Osteoblast (primary cell): ENCODE data around the gene PRR33. TPM values are rescaled to one million over a fixed set of nuclear protein-coding genes. Genes with fewer than 3 reads are reported as not detected.

ENCODE experiments used
- DNase-seq: peaks from one replicate; pipeline ENCODE4 v3.0.0; 2011; ENCODE audit warnings: low spot score, mixed read lengths; ENCODE audit not compliant: insufficient read length; ENCODE audit errors: missing footprints
- H2AFZ ChIP-seq: 2 replicates; pipeline ENCODE4 v1.6.0; 2011; ENCODE audit warnings: mild to moderate bottlenecking, low read length
- H3K27ac ChIP-seq: 2 replicates; pipeline ENCODE4 v1.5.1; 2011; ENCODE audit warnings: mild to moderate bottlenecking, low read depth, low read length, moderate library complexity
- H3K27me3 ChIP-seq: 2 replicates; pipeline ENCODE4 v1.6.0; 2012; ENCODE audit warnings: mild to moderate bottlenecking, control low read depth, inconsistent platforms, low read length, moderate library complexity; ENCODE audit not compliant: insufficient read depth
- H3K36me3 ChIP-seq: 2 replicates; pipeline ENCODE4 v1.5.1; 2011; ENCODE audit warnings: mild to moderate bottlenecking, low read length, control low read depth, moderate library complexity; ENCODE audit not compliant: insufficient read depth
- H3K4me1 ChIP-seq: 2 replicates; pipeline ENCODE4 v1.5.1; 2011; ENCODE audit warnings: mild to moderate bottlenecking, low read length, control low read depth, moderate library complexity; ENCODE audit not compliant: insufficient read depth
- H3K4me2 ChIP-seq: 2 replicates; pipeline ENCODE4 v1.6.0; 2011; ENCODE audit warnings: mild to moderate bottlenecking, low read length; ENCODE audit not compliant: insufficient read depth
- H3K4me3 ChIP-seq: fragments of 200-600 bp; sonication (generic); 3 replicates; pipeline ENCODE4 v1.5.1; 2012; ENCODE audit warnings: mild to moderate bottlenecking, low read length, inconsistent platforms; ENCODE audit not compliant: insufficient read depth
- H3K79me2 ChIP-seq: 2 replicates; pipeline ENCODE4 v1.6.0; 2012; ENCODE audit warnings: mild to moderate bottlenecking, low read length, control low read depth, inconsistent platforms; ENCODE audit not compliant: insufficient read depth
- H3K9me3 ChIP-seq: 2 replicates; pipeline ENCODE4 v1.5.1; 2011; ENCODE audit warnings: low read depth, low read length, control low read depth
- H4K20me1 ChIP-seq: 2 replicates; pipeline ENCODE4 v1.6.0; 2012; ENCODE audit warnings: mild to moderate bottlenecking, low read length, control low read depth; ENCODE audit not compliant: insufficient read depth
- CTCF ChIP-seq: IDR thresholded peaks from 2 replicates; pipeline ENCODE4 v1.5.1; 2011; ENCODE audit warnings: mild to moderate bottlenecking, low read depth, low read length, moderate library complexity; ENCODE audit errors: extremely low read depth
- total RNA-seq: library from RNA; depleted of rRNA; stranded (reverse); fragments of >200 nt; gene quantifications from 2 replicates; pipeline ENCODE4 v1.2.3, GENCODE V29; 2012

PRR33 gene
- total RNA-seq, 1 donor: not detected

- peak overlapping the region; percentile 92 for H3K27ac ChIP-seq
- H2AFZ ChIP-seq: peak overlapping the region; percentile 74
Measured at GRCh38 chr11:1862588-1863351, 28.9 kb downstream of the PRR33 start.

DNA sequence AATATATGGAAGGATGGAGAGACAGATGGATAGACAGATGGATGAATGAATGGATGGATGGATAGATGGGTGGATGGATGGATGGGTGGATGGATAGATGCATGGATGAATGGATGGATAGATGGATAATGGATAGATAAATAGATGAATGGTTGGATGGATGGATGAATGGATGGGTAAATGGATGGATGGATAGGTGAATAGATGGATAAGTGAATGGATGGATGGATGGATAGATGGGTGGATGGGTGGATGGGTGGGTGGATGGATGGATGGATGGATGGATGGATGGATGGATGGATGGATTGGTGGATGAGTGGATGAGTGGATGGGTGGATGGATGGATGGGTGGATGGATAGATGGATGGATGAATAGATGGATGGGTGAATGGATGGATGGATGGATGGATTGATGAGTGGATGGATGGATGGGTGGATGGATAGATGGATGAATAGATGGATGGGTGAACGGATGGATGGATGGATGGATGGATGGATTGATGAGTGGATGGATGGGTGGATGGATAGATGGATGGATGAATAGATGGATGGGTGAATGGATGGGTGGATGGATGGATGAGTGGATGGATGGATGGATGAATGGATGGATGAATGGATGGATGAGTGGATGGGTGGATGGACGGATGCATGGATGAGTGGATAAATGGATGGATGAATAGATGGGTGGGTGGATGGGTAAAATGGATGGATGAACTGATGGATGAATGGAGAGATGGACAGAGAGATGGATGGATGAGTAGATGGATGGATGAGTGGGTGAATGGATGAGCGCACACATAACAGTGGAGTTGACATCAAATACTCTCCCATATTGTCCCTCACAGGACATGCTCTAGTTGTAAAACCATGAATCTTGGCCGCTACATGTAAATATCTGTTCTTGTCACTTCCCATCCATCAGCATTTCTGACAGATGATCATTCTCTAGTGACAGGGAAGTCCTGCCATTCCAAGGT is 30.0 kb downstream of the PRR33 start:
- no peak overlapping the region for H2AFZ ChIP-seq

More at GRCh38 chr11:1862588-1863351, 28.9 kb downstream of the PRR33 start:
- Histone ChIP-seq H3K4me1 (peaks cover 32% of the 10 kb centered on the region), H3K36me3 (no peaks in the 10 kb centered on the region), H4K20me1 (no peaks in the 10 kb centered on the region), H3K4me2 (peak overlapping the region; percentile 74), H3K9me3 (no peaks in the 10 kb centered on the region), H3K27me3 (no peaks in the 10 kb centered on the region), H3K4me3 (peak overlapping the region; percentile 37), H3K79me2 (no peaks in the 10 kb centered on the region)
- DNase-seq: peak; percentile 97
- TF ChIP-seq CTCF: no peak

DNA sequence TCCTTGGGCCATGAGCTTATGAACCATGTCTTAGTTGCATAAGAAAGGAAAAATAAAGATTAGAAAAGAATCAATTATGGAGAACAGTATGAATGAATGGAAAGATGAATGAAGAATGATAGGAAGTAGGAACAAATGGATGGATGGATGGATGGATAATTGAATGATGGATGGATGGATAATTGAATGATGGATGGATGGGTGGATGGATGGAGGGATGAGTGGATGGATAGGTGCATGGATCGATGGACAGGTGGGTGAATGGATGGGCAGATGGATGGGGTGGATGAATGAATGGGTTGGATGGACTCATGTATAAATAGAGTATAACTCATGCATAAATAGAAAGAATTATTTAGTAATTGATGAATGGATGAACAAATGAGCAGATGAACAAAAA is 31.6 kb downstream of the PRR33 start:
- no peak overlapping the region for H3K4me2 ChIP-seq
- TF ChIP-seq CTCF: no peak
- no peak for DNase-seq

More for the DNA sequence above, 30.0 kb downstream of the PRR33 start:
- Histone ChIP-seq H3K36me3 (no peaks in the 10 kb centered on the region), H4K20me1 (no peaks in the 10 kb centered on the region), H3K79me2 (no peaks in the 10 kb centered on the region), H3K27me3 (no peaks in the 10 kb centered on the region), H3K4me2 (no peak overlapping the region), H3K9me3 (no peaks in the 10 kb centered on the region), H3K4me3 (no peak overlapping the region), H3K4me1 (peaks cover 32% of the 10 kb centered on the region), H3K27ac (no peak overlapping the region)
- DNase-seq: no peak
- TF ChIP-seq CTCF: no peak

More for the DNA sequence above, 31.6 kb downstream of the PRR33 start:
- H3K27ac ChIP-seq: no peak overlapping the region
- H3K4me1 ChIP-seq: peaks cover 27% of the 10 kb centered on the region
- no peaks in the 10 kb centered on the region for H3K27me3 ChIP-seq
- H4K20me1 ChIP-seq: no peaks in the 10 kb centered on the region
- no peak overlapping the region for H3K4me3 ChIP-seq
- H3K9me3 ChIP-seq: no peaks in the 10 kb centered on the region
- no peaks in the 10 kb centered on the region for H3K79me2 ChIP-seq
- no peaks in the 10 kb centered on the region for H3K36me3 ChIP-seq
- H2AFZ ChIP-seq: no peak overlapping the region
